A673 (cell line): ENCODE measurements around the gene TM2D3.

Experiments
- CTCF ChIP-seq: fragments of 300-800, 200-600 bp; sonication (generic); conservative IDR thresholded peaks from 2 replicates; pipeline ENCODE4 v1.5.1; 2017; ENCODE audit warnings: low read depth, mild to moderate bottlenecking, antibody characterized with exemption, low read length, moderate library complexity, mixed read lengths
- EZH2 ChIP-seq: fragments of 200-600 bp; sonication (generic); IDR thresholded peaks from 2 replicates; pipeline ENCODE4 v1.6.1; 2017; ENCODE audit warnings: borderline replicate concordance, low read depth, mild to moderate bottlenecking, mixed read lengths, antibody characterized with exemption, low read length; ENCODE audit not compliant: poor library complexity, severe bottlenecking

DNA sequence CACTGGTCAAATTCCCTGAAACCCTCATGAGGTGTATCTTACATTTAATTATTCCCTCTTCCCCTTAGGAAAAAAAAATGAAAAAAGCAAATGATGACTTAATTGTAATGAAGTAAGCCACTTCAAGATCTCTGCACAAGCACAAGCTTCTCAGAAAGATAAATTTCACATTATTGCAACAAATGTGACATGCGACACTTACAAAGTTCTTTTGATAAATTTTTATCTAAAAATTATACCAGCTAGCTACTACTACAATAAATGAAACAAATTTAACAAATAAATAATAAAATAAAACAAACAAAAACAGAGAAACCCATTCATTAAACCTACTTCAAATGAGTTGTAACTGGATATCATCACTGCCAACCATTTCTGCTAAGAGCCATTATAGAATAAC, 10.0 kb upstream of the TM2D3 start:
- no peak for TF ChIP-seq CTCF
- TF ChIP-seq EZH2: no peak
